Ovary (tissue), 3 donors: ENCODE results near the gene SLCO6A1.

ENCODE experiments used
- CTCF ChIP-seq, 3 donors: fragments of 450-650 bp in 2 of 3; fragments of 200-600 bp in 1 of 3; IDR thresholded peaks; one replicate each; pipeline versions ENCODE4 v1.5.1 to v1.8.0; 2016 to 2022; ENCODE audit warnings: antibody characterized with exemption in 3 of 3, mild to moderate bottlenecking in 1 of 3
- POLR2A ChIP-seq: fragments of 450-650 bp; IDR thresholded peaks from one replicate; pipeline ENCODE4 v1.6.1; 2017; ENCODE audit warnings: antibody characterized with exemption, mild to moderate bottlenecking, moderate library complexity
- donor health status: DM: no; HTN: no; CAD: no.

- no peak for TF ChIP-seq CTCF (IDR thresholded peaks at IDR 0.05)
- no peak for TF ChIP-seq POLR2A
These were observed 65.3 kb downstream of the SLCO6A1 start for GRCh38 chr5:102433473-102433872.
